ENCODE results near the gene TRAPPC10.

DNA sequence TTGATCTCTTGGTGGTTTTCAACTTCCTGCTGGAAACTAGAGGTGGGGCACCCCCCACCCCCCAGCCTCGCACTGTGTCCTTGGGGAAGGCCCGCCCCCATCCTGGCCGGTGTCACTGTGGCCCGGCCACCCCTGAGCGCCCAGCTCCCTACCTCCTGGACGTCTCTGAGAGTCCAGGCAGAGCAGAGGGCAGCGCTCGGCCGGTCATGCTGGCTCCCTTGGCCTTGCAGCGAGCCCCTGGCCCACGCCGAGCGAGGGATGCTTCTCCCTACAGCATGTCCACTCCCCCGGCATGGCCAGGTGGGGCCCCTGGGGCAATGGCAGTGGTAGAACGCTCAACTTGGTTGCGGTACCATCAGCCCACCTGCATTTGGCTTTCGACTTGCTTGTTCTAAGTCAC is 28.7 kb upstream of the TRAPPC10 start:
- TF ChIP-seq RAD21 (IDR thresholded peaks at IDR 0.05; ENCODE audit: low read depth) (no peak), TEAD4 (IDR thresholded peaks at IDR 0.05) (no peak)

All from Ishikawa (cell line).